HepG2 (cell line): Measurements from ENCODE around the gene CDA. TPM values are rescaled to one million over a fixed set of nuclear protein-coding genes. Genes with fewer than 3 reads are reported as not detected.

Experiments used
- ATAC-seq: fragments of 200-7000 bp; cut with Tn5 transposase; 3 replicates; pipeline ENCODE4 v1.9.1; 2020; ENCODE audit warnings: mild to moderate bottlenecking, moderate library complexity
- BruUV-seq: library from RNA; stranded (reverse); fragments of 400-500 nt; replicated peaks from 2 replicates; lab custom pipeline; 2021; lab: Mats Ljungman, UMichigan
- CTCF ChIA-PET: fragments of 300-600 bp; formaldehyde crosslinking; extraction: SDS; loops from one replicate; lab custom pipeline; 2021; ENCODE audit warnings: low total read pairs, inconsistent platforms, low intra/inter-chr PET ratio; lab: Yijun Ruan, JAX
- POLR2A ChIA-PET: fragments of 350-600 bp; sonication (Branson Sonifier 250); formaldehyde crosslinking; loops from one replicate; lab custom pipeline; 2020; ENCODE audit warnings: antibody characterized with exemption, inconsistent platforms; lab: Yijun Ruan, JAX
- DNase-seq: peaks from one replicate; pipeline ENCODE4 v3.0.0-alpha.2; 2015; ENCODE audit warnings: low spot score
- FAIRE-seq: peaks from 3 replicates; lab custom pipeline; 2011; peaks lifted over from hg19 to GRCh38; lab: Jason Lieb, UNC
- H2AFZ ChIP-seq: one replicate; pipeline ENCODE4 v1.6.1; 2011; ENCODE audit warnings: low read length, inconsistent platforms
- H3K27ac ChIP-seq: fragments of 300-600 bp; 3 replicates; pipeline ENCODE4 v1.8.0; 2011; ENCODE audit warnings: mixed run types, mild to moderate bottlenecking, mixed read lengths, low read length, inconsistent platforms; ENCODE audit not compliant: insufficient read depth; ENCODE audit errors: extremely low read length
- H3K27me3 ChIP-seq, 2 experiments: fragments of 200-600 bp in 1 of 2; 2 replicates in 1 of 2; 3 replicates in 1 of 2; pipeline versions ENCODE4 v1.6.0 to v1.8.0; 2011; ENCODE audit warnings: low read length in 2 of 2, mild to moderate bottlenecking in 2 of 2, moderate library complexity in 2 of 2, inconsistent platforms in 1 of 2; ENCODE audit not compliant: insufficient read depth in 2 of 2, control insufficient read depth in 1 of 2
- H3K36me3 ChIP-seq, 2 experiments: fragments of 200-600 bp in 1 of 2; replicated peaks in 1 of 2; 2 replicates in 1 of 2; 3 replicates in 1 of 2; pipeline versions ENCODE4 v1.5.1 to v1.8.0; 2011; ENCODE audit warnings: low read length in 2 of 2, inconsistent platforms in 1 of 2; ENCODE audit not compliant: insufficient read depth in 2 of 2, control insufficient read depth in 1 of 2
- H3K4me1 ChIP-seq: 2 replicates; pipeline ENCODE4 v1.5.1; 2012; ENCODE audit warnings: low read length, inconsistent platforms; ENCODE audit not compliant: insufficient read depth
- H3K4me2 ChIP-seq: 2 replicates; pipeline ENCODE4 v1.6.0; 2011; ENCODE audit warnings: low read depth, low read length, inconsistent platforms
- H3K4me3 ChIP-seq, 3 experiments: fragments of 200-600 bp in 1 of 3; sonication (generic), shearing (Covaris generic) in 1 of 3; replicated peaks in 1 of 3; 2 replicates each; pipeline ENCODE4 v1.5.1; 2011 to 2016; ENCODE audit warnings: low read length in 3 of 3, inconsistent platforms in 2 of 3, low read depth in 2 of 3, mild to moderate bottlenecking in 2 of 3, control low read depth in 1 of 3, mixed read lengths in 1 of 3; ENCODE audit not compliant: insufficient read depth in 1 of 3
- H3K79me2 ChIP-seq: one replicate; pipeline ENCODE4 v1.6.1; 2011; ENCODE audit warnings: low read length, inconsistent platforms; ENCODE audit not compliant: insufficient read depth
- H3K9ac ChIP-seq: 2 replicates; pipeline ENCODE4 v1.6.0; 2011; ENCODE audit warnings: mild to moderate bottlenecking, low read depth, low read length, inconsistent platforms; ENCODE audit not compliant: insufficient read depth
- H3K9me3 ChIP-seq: 2 replicates; pipeline ENCODE4 v1.5.1; 2012; ENCODE audit warnings: mild to moderate bottlenecking, low read length
- H4K20me1 ChIP-seq: 2 replicates; pipeline ENCODE4 v1.6.0; 2011; ENCODE audit warnings: inconsistent platforms, mild to moderate bottlenecking, low read length, moderate library complexity; ENCODE audit not compliant: insufficient read depth
- NFIC ChIP-seq: IDR thresholded peaks from 2 replicates; pipeline ENCODE4 v1.6.1; 2012; ENCODE audit warnings: mild to moderate bottlenecking, low read length, inconsistent platforms
- REPIN1 ChIP-seq: sonication (generic); formaldehyde crosslinking; IDR thresholded peaks from 2 replicates; pipeline ENCODE4 v1.8.0; 2022; ENCODE audit warnings: missing genetic modification reagents, low read depth, mild to moderate bottlenecking, borderline replicate concordance
- SP2 ChIP-seq: sonication (generic); formaldehyde crosslinking; IDR thresholded peaks from 2 replicates; pipeline ENCODE4 v1.5.1; 2020; ENCODE audit warnings: mild to moderate bottlenecking, missing genetic modification reagents
- TAF1 ChIP-seq: sonication (generic); formaldehyde crosslinking; IDR thresholded peaks from 2 replicates; pipeline ENCODE4 v1.4.0; 2020; ENCODE audit warnings: missing genetic modification reagents
- TBX3 ChIP-seq: fragments of 450-650 bp; IDR thresholded peaks from 2 replicates; pipeline ENCODE4 v1.6.1; 2017; ENCODE audit warnings: antibody characterized with exemption, mild to moderate bottlenecking, inconsistent platforms, borderline replicate concordance
- ZBTB46 ChIP-seq: sonication (generic); formaldehyde crosslinking; IDR thresholded peaks from 2 replicates; pipeline ENCODE4 v1.4.0; 2020; ENCODE audit warnings: mild to moderate bottlenecking, missing genetic modification reagents, borderline replicate concordance
- ZFP90 ChIP-seq: sonication (generic); formaldehyde crosslinking; IDR thresholded peaks from 2 replicates; pipeline ENCODE4 v1.8.0; 2022; ENCODE audit warnings: missing genetic modification reagents, mild to moderate bottlenecking, inconsistent platforms, borderline replicate concordance
- ZNF33B ChIP-seq: sonication (generic); formaldehyde crosslinking; IDR thresholded peaks from 2 replicates; pipeline ENCODE4 v1.5.1; 2020; ENCODE audit warnings: mild to moderate bottlenecking, missing genetic modification reagents
- ZNF746 ChIP-seq: sonication (generic); formaldehyde crosslinking; IDR thresholded peaks from 2 replicates; pipeline ENCODE4 v1.8.0; 2022; ENCODE audit warnings: mild to moderate bottlenecking, missing genetic modification reagents
- WGBS: methylation state at CpG from one replicate; pipeline ENCODE4 v1.1.6; 2017; ENCODE audit warnings: low lambda C conversion rate; 5-methylcytosine and 5-hydroxymethylcytosine counted together
- in situ Hi-C: cut with HindIII; loops from 2 replicates; pipeline ENCODE4 v1.10.0; 2017; ENCODE audit warnings: low pct_unique_long_range_greater_than_20kb; ENCODE audit not compliant: extremely low pct_ligation_motif_present
- intact Hi-C: fragments of 100-400 bp; cut with micrococcal nuclease; formaldehyde crosslinking; loops from one replicate; pipeline ENCODE4 v1.10.0; 2022; ENCODE audit not compliant: unreplicated experiment
- polyA plus RNA-seq, 8 experiments: library from polyadenylated mRNA; depleted of rRNA in 3 of 8; stranded (reverse) in 7 of 8; unstranded in 1 of 8; fragments of >200 nt; fragmentation: Illumina TruSeq in 4 of 8; extraction: Trizol in 4 of 8; gene quantifications; 2 replicates each; pipeline versions ENCODE4 v1.2.1 to v1.2.3, GENCODE V29; 2011 to 2016; ENCODE audit warnings: low read depth in 4 of 8, missing spikeins in 1 of 8, mixed read lengths in 1 of 8; ENCODE audit not compliant: insufficient read depth in 1 of 8
- total RNA-seq, 5 experiments: library from RNA; depleted of rRNA; stranded (reverse); fragments of >200 nt; fragmentation: Illumina TruSeq; extraction: Trizol; gene quantifications; 2 replicates each; pipeline ENCODE4 v1.2.3, GENCODE V29; 2016; ENCODE audit warnings: low read depth in 1 of 5
- TF ChIP-seq, protein P1 (sequence below), 2 experiments: fragments of 450-650 bp in 1 of 2; sonication (generic) in 1 of 2; formaldehyde crosslinking in 1 of 2; IDR thresholded peaks; 2 replicates each; pipeline versions ENCODE4 v1.6.1 to v1.8.0; 2016 to 2022; ENCODE audit warnings: antibody characterized with exemption in 1 of 2, mild to moderate bottlenecking in 1 of 2, missing genetic modification reagents in 1 of 2
- TF ChIP-seq, protein P2 (sequence below): IDR thresholded peaks from 2 replicates; pipeline ENCODE4 v1.6.1; 2016
- TF ChIP-seq, protein P3 (sequence below): sonication (generic); formaldehyde crosslinking; IDR thresholded peaks from 2 replicates; pipeline ENCODE4 v1.8.0; 2022; ENCODE audit warnings: missing genetic modification reagents, low read depth, mild to moderate bottlenecking, borderline replicate concordance

CDA gene
- total and polyA plus RNA-seq, 2 of the 13 experiments (the other 11 are each of a cell fraction or from before 2014, with no cell fraction given) = 0.66 to 2.1 TPM

DNA sequence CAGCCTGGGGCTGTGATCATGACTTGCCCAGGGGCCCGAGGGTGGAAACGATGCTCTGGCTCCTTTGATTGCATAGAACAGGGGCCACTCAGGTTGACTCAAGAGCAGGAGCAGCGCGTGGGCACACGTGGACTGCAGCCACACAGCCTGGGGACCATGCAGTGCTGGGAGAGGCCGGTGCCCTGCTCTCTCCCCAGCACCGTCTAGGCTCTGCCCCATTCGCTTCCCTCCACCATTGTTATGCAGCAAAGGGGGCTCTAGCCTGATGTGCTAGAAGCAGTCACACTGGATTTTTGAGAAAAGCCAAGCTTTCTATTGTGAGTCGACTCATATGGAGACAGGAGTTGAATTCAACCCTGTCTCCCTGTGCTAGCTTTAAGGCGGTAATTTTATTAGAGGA is 53.1 kb downstream of the CDA start:
- H3K27ac ChIP-seq = no peak overlapping the region
- intact Hi-C loops = no loop called here
- peaks cover 3 to 11% of the 10 kb centered on the region in 2 experiments; a peak in 2 of 5 replicates for H3K36me3 ChIP-seq
- no peaks in the 10 kb centered on the region for H3K9me3 ChIP-seq
- DNase-seq (no peak), ATAC-seq (no peak), FAIRE-seq (no peak)
- H3K4me3 ChIP-seq = no peak overlapping the region
- BruUV-seq = no TSS peak
- in situ Hi-C loops = no loop called here
- 57% methylated on average over 5 of the region's 10 CpGs for WGBS
- H3K4me2 ChIP-seq = no peak overlapping the region
- POLR2A ChIA-PET = interaction anchor here (1.4 kb wide), 2 partner anchors 19 to 90 kb away, joined by 3 read pairs; partner anchors contain the start of genes DDOST and FAM43B
- H4K20me1 ChIP-seq = no peaks in the 10 kb centered on the region
- H3K4me1 ChIP-seq = no peaks in the 10 kb centered on the region
- no peak overlapping the region for H3K9ac ChIP-seq
- CTCF ChIA-PET = interaction anchor here (2.9 kb wide), 1 partner anchor 120 kb away, joined by 33 read pairs; no protein-coding TSS in a partner anchor
- no peaks in the 10 kb centered on the region for H3K79me2 ChIP-seq
- H3K27me3 ChIP-seq = no peaks in the 10 kb centered on the region
- H2AFZ ChIP-seq = no peak overlapping the region
- TF ChIP-seq REPIN1 (no peak), TAF1 (CRISPR knock-in tag) (no peak), ZNF33B (CRISPR knock-in tag) (no peak), ZBTB46 (CRISPR knock-in tag) (no peak), ZNF746 (CRISPR knock-in tag) (no peak), NFIC (no peak), ZFP90 (CRISPR knock-in tag) (no peak), TBX3 (no peak), SP2 (CRISPR knock-in tag) (no peak)
- TF ChIP-seq, protein P1, sequence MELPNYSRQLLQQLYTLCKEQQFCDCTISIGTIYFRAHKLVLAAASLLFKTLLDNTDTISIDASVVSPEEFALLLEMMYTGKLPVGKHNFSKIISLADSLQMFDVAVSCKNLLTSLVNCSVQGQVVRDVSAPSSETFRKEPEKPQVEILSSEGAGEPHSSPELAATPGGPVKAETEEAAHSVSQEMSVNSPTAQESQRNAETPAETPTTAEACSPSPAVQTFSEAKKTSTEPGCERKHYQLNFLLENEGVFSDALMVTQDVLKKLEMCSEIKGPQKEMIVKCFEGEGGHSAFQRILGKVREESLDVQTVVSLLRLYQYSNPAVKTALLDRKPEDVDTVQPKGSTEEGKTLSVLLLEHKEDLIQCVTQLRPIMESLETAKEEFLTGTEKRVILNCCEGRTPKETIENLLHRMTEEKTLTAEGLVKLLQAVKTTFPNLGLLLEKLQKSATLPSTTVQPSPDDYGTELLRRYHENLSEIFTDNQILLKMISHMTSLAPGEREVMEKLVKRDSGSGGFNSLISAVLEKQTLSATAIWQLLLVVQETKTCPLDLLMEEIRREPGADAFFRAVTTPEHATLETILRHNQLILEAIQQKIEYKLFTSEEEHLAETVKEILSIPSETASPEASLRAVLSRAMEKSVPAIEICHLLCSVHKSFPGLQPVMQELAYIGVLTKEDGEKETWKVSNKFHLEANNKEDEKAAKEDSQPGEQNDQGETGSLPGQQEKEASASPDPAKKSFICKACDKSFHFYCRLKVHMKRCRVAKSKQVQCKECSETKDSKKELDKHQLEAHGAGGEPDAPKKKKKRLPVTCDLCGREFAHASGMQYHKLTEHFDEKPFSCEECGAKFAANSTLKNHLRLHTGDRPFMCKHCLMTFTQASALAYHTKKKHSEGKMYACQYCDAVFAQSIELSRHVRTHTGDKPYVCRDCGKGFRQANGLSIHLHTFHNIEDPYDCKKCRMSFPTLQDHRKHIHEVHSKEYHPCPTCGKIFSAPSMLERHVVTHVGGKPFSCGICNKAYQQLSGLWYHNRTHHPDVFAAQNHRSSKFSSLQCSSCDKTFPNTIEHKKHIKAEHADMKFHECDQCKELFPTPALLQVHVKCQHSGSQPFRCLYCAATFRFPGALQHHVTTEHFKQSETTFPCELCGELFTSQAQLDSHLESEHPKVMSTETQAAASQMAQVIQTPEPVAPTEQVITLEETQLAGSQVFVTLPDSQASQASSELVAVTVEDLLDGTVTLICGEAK (IDR thresholded peaks at IDR 0.05) = no peak
- TF ChIP-seq, protein P1 (CRISPR knock-in tag; IDR thresholded peaks at IDR 0.05) = no peak
- TF ChIP-seq, protein P2, sequence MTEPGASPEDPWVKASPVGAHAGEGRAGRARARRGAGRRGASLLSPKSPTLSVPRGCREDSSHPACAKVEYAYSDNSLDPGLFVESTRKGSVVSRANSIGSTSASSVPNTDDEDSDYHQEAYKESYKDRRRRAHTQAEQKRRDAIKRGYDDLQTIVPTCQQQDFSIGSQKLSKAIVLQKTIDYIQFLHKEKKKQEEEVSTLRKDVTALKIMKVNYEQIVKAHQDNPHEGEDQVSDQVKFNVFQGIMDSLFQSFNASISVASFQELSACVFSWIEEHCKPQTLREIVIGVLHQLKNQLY (CRISPR knock-in tag) = no peak
- TF ChIP-seq, protein P3, sequence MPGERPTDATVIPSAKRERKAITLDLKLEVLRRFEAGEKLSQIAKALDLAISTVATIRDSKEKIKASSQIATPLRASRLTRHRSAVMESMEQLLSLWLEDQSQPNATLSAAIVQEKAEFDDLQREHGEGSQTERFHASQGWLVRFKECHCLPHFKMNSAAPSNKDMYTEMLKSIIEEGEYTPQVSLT (CRISPR knock-in tag) = no peak
